HuH-7 (cell line): ENCODE results near the gene STK11.
A peak's percentile ranks its signal among the peaks of the same experiment; 100 is the strongest.
"Not testable (repeated sequence)": the region's sequence is repeated elsewhere in the genome, so short reads cannot be mapped to it uniquely, and the experiment has no call there.

Source experiments
- DNase-seq: peaks from one replicate; pipeline ENCODE4 v3.0.0; 2011; ENCODE audit warnings: low spot score

STK11 gene

GRCh38 chr19:1169921-1170885, 35.4 kb upstream of the STK11 start:
- DNase-seq = no peak

DNA sequence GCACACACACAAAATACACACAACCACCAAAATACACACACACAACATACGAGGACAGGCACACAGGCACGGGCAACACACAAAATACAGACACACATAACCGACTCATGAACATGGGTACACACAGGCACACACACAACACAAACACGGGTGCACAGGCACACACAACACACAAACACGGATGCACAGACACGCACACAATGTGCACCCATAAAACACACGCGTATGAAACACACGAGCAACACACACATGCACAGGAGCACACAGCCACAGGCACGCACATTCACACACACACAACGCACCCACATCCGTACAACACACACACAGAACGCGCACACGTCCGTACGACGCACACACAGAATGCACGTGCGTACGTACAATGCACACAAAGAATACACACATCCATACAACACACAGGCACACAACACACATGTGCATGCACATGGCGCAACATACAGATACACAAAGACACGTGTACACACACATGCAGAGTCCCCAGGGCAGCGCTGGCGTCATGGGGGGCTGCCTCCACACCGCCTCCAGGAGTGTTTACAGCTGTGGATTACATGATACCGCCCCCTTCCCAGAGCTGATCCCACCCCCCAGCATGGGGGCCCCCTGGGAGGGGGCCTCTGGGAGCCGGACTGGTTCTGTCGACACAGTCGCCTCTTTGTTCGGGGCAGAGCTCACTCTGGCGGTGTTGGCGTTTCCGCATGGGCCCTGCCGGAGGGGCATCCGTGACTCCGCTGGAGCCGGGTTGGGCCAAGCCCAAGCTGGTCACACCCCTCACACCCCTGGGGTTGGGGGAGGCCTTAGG, 34.4 kb upstream of the STK11 start:
- no peak for DNase-seq

DNA sequence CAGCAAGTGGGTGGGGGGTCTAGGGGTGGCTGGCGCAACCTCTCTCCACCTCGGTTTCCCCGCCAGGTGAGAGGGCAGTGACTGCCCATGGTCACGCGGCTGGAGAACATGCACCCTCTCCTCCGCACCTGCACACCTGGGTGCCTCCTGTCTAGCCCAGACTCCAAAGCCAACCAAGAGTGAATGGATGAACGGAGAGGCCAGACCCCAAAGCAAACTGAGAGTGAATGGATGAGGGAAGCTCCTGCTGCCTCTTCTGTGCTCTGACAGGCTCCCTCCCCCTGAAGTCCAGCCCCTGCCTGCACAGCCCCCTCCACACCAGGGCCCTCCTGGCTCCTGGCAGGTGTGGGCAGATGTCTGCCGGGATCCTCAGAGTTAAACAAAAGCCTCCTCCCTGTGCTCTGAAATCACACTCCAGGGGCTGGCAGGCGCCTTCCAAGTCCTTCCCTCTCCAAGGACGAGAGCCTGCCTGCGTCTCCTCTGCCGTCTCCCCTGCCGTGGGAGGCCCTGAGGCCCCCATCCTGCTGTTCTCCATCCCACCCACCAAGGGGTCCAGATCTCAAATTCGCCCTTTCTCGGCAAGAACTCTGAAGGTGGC, 33.7 kb upstream of the STK11 start:
- DNase-seq = no peak

- no peak for DNase-seq
Observed at GRCh38 chr19:1172353-1173158, 33.0 kb upstream of the STK11 start.

GRCh38 chr19:1173159-1173844, 32.3 kb upstream of the STK11 start:
- DNase-seq = no peak

- DNase-seq = peak; percentile 95
Observed at GRCh38 chr19:1173845-1174809, 31.5 kb upstream of the STK11 start, which contains the start of gene SBNO2. Gene SBNO2, minus strand, starts transcription at chr19:1174268. Its CDS starts 19,992 bp downstream, at chr19:1154276.

DNA sequence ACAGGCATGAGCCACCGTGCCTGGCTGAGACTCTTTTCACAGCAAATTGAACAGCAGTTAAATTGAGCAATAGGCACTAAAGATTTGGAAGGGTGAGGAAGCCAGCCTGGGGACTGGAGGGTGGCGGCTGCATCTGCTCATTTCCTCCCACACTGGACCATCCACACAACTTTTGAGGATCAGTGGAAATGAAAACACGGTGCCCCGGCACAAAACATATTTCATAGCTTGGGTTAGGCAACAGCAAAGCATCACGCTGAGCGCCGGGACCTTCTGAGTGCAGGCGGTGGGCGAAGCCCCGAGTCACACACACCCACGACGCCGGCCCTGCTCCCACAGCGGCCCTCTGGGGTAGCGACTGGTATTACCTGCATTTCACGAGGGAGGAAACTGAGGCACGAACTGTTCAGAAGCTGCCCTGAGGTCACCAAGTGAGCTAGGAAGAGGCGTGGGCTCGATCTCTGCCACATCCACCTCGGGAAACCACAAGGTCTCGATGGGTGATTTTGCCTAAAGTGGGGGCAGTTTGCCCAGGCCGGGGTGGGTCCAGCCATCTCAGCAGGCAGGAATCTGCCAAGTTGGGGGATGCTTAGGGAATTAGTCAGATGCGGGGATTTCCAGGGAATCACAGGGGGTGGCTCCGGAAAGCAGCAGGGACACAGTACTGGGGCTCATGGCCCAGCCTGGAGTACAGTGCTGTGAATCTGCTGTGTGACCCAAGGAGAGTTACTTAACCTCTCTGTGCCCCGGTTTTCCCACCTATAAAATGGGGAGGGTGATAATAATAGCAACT, 28.1 kb upstream of the STK11 start:
- no peak for DNase-seq

GRCh38 chr19:1181606-1182005, 24.0 kb upstream of the STK11 start:
- DNase-seq = no peak

DNA sequence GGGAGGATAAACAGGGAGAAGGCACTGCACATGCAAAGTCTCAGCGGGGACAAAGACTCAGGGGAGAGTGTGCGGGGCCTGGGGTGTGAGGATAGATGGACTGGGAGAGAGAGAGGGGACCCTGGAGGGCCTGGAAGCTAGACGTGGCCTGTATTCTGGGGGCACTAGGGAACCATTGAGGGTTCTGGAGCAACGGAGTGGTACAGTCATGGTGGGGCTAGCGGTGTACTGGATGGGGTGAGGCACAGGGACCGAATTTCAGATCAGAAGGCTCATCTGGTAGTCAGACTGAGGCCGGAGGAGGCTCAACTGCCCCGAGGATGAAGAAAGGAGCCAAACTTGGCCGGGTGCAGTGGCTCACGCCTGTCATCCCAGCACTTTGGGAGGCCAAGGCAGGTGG, 23.5 kb upstream of the STK11 start:
- DNase-seq = no peak

DNA sequence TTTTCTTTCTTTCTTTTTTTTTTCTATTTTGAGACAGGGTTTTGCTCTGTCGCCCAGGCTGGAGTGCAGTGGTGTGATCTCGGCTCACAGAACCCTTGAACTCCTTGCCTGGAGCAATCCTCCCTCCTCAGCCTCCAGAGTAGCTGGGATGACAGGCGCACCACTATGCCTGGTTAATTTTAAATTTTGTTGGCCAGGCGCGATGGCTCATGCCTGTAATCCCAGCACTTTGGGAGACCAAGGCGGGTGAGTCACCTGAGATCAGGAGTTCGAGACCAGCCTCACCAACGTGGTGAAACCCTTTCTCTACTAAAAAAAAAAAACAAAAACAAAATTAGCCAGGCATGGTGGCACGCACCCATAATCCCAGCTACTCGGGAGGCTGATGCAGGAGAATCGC, 22.9 kb upstream of the STK11 start:
- DNase-seq = no peak

DNA sequence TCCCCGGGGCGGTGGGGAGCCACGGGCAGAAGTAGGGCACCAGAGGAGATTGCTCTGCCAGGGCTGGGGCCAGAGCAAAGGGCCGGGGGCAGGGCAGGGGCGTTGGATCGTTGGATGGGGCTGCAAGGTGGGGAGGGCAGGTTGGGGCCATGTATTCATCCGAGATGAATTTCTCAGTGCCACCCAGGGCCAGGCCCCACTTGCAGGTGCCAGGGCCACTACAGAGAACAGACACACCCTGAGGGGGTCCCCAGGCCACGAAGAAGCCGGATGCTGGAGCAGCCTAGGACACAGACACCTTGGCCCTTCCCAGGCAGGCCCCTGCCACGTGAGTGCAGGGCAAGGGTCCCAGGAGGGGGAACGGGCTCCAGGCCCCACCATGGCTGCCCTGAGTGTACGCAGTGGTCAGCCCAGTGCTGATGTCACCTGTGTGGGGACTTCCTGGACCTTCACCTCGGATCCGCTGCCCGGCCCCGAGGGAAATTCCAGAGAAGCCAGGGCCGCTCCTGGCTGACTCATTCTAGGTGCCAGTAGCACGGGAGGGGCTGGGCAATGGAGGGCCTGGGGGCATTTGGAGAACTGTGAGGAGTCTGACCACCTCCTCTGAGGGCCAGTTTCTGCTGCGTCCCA, 21.9 kb upstream of the STK11 start:
- no peak for DNase-seq

DNA sequence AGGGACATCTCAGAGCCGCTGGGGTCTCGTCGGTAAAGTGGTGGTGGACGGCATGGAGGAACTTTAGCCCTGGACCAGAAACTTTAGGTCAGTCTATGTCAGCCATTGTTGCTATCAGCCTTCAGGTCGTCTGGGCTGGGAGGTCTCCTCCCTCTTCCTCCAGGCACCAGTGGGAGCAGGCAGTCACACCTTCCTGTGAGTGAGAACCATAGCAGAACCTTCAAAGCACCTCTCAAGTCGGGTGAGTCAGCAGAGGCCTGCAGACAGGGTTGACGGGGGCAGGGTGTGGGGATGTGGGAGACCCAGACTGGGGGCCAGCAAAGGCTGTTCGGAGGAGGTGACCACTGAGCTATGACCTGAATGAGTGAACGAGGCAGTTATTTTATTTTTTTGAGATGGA, 16.2 kb upstream of the STK11 start:
- DNase-seq = no peak

DNA sequence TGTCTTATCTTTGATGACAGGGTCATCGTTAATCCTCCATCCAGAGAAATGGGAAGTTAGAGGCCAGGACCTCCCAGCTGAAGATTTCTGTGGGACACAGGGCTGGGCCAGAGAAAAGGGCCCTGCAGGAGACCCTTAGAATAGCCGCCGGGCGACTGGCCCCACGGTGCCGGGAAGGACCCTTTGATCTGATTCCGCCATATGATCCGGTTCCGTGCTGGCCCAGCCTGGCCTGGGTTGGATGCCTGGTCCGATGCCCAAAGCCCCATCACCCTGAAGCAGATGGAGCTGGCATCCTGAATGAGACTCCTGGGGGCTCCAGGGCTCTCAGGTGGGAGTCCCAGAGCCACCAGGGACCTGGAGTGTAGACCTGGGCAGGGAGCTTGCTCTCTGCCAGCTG, 6.0 kb upstream of the STK11 start:
- DNase-seq = no peak

- DNase-seq = not testable (repeated sequence)
Observed at GRCh38 chr19:1200614-1201013, 5.0 kb upstream of the STK11 start.

GRCh38 chr19:1206150-1206863, 729 bp downstream of the STK11 start:
- DNase-seq = no peak

- no peak for DNase-seq
Observed at GRCh38 chr19:1206864-1207450, 1.4 kb downstream of the STK11 start.

DNA sequence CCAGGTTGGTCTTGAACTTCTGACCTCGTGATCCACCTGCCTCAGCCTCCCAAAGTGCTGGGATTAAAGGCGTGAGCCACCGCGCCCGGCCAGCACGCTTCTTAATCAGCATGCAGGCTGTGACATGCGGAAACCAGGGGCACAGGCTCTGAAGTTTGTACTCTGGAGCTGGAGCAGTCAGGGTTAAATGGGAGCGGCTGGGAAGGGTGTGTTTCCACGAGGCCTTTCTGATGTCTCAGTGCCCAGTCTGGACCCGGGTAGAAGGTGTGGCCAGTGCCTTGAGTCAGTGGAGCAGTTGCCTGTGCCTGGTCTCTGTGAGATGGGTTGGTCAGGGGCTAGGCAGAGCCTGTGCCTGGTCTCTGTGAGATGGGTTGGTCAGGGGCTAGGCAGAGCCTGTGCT, 3.3 kb downstream of the STK11 start:
- DNase-seq = not testable (repeated sequence)

DNA sequence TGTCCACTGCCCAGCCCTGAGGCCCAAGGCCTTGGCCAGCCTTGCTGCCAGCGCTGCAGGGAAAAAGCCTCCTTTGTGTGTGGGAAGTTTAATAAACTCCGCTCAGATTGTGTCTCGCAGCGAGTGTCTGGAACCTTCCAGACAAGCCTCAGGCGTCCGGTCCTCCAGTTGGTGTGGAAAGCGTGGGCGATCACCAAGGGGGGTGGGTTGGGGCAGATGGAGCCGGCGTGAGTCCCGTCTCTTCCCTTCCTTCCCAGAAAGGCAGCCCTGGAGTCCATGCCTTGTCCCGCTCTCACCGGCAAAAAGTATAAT, 4.6 kb downstream of the STK11 start:
- no peak for DNase-seq
